Activated CD4-positive, alpha-beta T cell treated with anti-CD3 and anti-CD28 coated beads, Interleukin-2, Interleukin-4, amounts not matched to agents 100 ng/mL and 50 ng/mL, durations not matched to agents 16 hours and 8 hours (primary cell): ENCODE measurements around the gene CDC23.
A peak's percentile ranks its signal among the peaks of the same experiment; 100 is the strongest.

Experiments used
- DNase-seq: peaks from one replicate; pipeline ENCODE4 v3.0.0-alpha.2; 2020; ENCODE audit warnings: low spot score

The CDC23 gene

GRCh38 chr5:138139781-138140090, 73.4 kb downstream of the CDC23 start:
- no peak for DNase-seq

- peak; percentile 4 for DNase-seq
Observed at GRCh38 chr5:138138949-138139780, 74.0 kb downstream of the CDC23 start, which contains the start of gene NME5. Gene NME5 (minus strand): TSS chr5:138139428. CDS start chr5:138138780, 648 bp downstream.
